HEK293T (cell line): Measurements from ENCODE around the gene RSPO4.

ENCODE experiments used
- CTCF ChIA-PET: fragments of 350-600 bp; formaldehyde crosslinking; extraction: SDS; loops from one replicate; lab custom pipeline; 2021; ENCODE audit warnings: antibody characterized with exemption, inconsistent platforms; lab: Yijun Ruan, JAX
- POLR2A ChIA-PET: fragments of 350-600 bp; formaldehyde crosslinking; extraction: SDS; loops from one replicate; lab custom pipeline; 2020; ENCODE audit warnings: antibody characterized with exemption, inconsistent platforms; lab: Yijun Ruan, JAX
- DNase-seq: peaks from one replicate; pipeline ENCODE4 v3.0.0; 2012; ENCODE audit warnings: mixed read lengths; ENCODE audit errors: extremely low spot score
- ARNT ChIP-seq: fragments of 450-650 bp; IDR thresholded peaks from 2 replicates; pipeline ENCODE4 v1.6.1; 2017; ENCODE audit warnings: mild to moderate bottlenecking
- BHLHE40 ChIP-seq: fragments of 450-650 bp; IDR thresholded peaks from 2 replicates; pipeline ENCODE4 v1.6.1; 2016; ENCODE audit warnings: mild to moderate bottlenecking, moderate library complexity, borderline replicate concordance
- CTBP1 ChIP-seq: fragments of 450-650 bp; IDR thresholded peaks from 2 replicates; pipeline ENCODE4 v1.6.1; 2016; ENCODE audit warnings: borderline replicate concordance
- ELF4 ChIP-seq: fragments of 450-650 bp; IDR thresholded peaks from 2 replicates; pipeline ENCODE4 v1.6.1; 2017; ENCODE audit warnings: antibody characterized with exemption
- FOXA1 ChIP-seq: fragments of 450-650 bp; IDR thresholded peaks from 2 replicates; pipeline ENCODE4 v1.6.1; 2016; ENCODE audit warnings: mild to moderate bottlenecking
- FOXK2 ChIP-seq: fragments of 450-650 bp; IDR thresholded peaks from 2 replicates; pipeline ENCODE4 v1.6.1; 2016; ENCODE audit warnings: mild to moderate bottlenecking
- FOXM1 ChIP-seq: fragments of 450-650 bp; IDR thresholded peaks from 2 replicates; pipeline ENCODE4 v1.6.1; 2017; ENCODE audit warnings: mild to moderate bottlenecking, borderline replicate concordance
- HDGF ChIP-seq: fragments of 450-650 bp; IDR thresholded peaks from 2 replicates; pipeline ENCODE4 v1.6.1; 2017; ENCODE audit warnings: antibody characterized with exemption, borderline replicate concordance
- L3MBTL2 ChIP-seq: fragments of 450-650 bp; conservative IDR thresholded peaks from 2 replicates; pipeline ENCODE4 v1.6.1; 2016; ENCODE audit warnings: mild to moderate bottlenecking
- LEF1 ChIP-seq: fragments of 450-650 bp; IDR thresholded peaks from 2 replicates; pipeline ENCODE4 v1.6.1; 2017; ENCODE audit warnings: mild to moderate bottlenecking, borderline replicate concordance
- NFRKB ChIP-seq: fragments of 450-650 bp; IDR thresholded peaks from 2 replicates; pipeline ENCODE4 v1.6.1; 2016; ENCODE audit warnings: mild to moderate bottlenecking, moderate library complexity
- SP1 ChIP-seq: fragments of 450-650 bp; IDR thresholded peaks from 2 replicates; pipeline ENCODE4 v1.6.1; 2017
- SUZ12 ChIP-seq: fragments of 450-650 bp; IDR thresholded peaks from 2 replicates; pipeline ENCODE4 v1.6.1; 2016; ENCODE audit warnings: mild to moderate bottlenecking
- TARDBP ChIP-seq: fragments of 450-650 bp; IDR thresholded peaks from 2 replicates; pipeline ENCODE4 v1.6.1; 2016
- ZNF384 ChIP-seq: fragments of 450-650 bp; IDR thresholded peaks from 2 replicates; pipeline ENCODE4 v1.6.1; 2016
- TF ChIP-seq, protein P1 (sequence below): fragments of 450-650 bp; IDR thresholded peaks from 2 replicates; pipeline ENCODE4 v1.6.1; 2016

Gene RSPO4

DNA sequence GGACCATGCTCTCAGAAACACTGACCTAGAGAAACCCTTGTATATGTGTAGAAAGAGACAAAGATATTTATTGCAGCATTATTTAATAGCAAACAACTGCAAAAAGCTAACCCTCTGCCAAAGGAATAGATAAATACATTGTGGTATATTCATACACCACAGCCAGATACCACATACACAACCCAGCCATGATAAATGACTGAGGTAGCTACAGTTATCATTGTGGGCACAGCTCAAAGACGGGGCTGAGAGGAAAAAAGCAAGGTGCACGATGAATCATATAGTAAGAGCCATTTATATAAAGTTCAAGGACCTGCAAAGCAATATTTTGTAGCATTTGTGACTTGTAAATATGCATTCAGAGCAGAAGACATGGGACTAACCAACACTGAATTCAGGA lies 30.8 kb downstream of the RSPO4 start:
- TF ChIP-seq BHLHE40 (no peak), LEF1 (no peak), SUZ12 (no peak), ELF4 (no peak), L3MBTL2 (no peak), HDGF (no peak), FOXM1 (no peak), TARDBP (no peak), FOXA1 (no peak), FOXK2 (no peak), CTBP1 (no peak), ZNF384 (no peak), ARNT (no peak), NFRKB (no peak), SP1 (no peak)
- TF ChIP-seq, protein P1, sequence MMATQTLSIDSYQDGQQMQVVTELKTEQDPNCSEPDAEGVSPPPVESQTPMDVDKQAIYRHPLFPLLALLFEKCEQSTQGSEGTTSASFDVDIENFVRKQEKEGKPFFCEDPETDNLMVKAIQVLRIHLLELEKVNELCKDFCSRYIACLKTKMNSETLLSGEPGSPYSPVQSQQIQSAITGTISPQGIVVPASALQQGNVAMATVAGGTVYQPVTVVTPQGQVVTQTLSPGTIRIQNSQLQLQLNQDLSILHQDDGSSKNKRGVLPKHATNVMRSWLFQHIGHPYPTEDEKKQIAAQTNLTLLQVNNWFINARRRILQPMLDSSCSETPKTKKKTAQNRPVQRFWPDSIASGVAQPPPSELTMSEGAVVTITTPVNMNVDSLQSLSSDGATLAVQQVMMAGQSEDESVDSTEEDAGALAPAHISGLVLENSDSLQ, result no peak
- CTCF ChIA-PET, result no interaction called here
- DNase-seq, result no peak
- POLR2A ChIA-PET, result no interaction called here

DNA sequence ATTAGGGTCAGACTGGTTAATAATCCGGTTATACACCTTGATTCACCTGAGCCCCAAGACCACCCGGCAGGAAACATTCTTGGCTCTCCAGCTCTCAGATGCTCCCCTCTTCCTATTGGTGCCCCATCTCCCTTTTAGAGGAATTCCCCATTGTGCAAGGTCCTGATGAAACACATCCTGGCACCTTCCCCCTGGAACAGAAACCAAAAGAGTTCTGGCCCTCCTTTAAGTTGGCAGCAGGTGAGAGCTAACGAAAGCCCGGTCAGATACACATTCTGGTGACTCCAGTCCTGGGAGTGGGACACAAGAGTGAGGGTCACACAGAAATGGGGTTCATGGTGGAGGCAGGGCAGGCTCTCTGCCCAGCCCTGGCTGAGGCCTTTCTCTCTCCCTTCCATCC lies 32.2 kb downstream of the RSPO4 start:
- ChIA-PET CTCF (no interaction called here), POLR2A (no interaction called here)
- DNase-seq, result no peak
- TF ChIP-seq ARNT, result no peak
- no peak for TF ChIP-seq SP1
- TF ChIP-seq TARDBP, result no peak
- no peak for TF ChIP-seq LEF1
- no peak for TF ChIP-seq CTBP1
- no peak for TF ChIP-seq FOXK2
- no peak for TF ChIP-seq NFRKB
- no peak for TF ChIP-seq ZNF384
- TF ChIP-seq FOXA1, result no peak
- TF ChIP-seq FOXM1, result no peak
- TF ChIP-seq L3MBTL2, result no peak
- no peak for TF ChIP-seq ELF4
- TF ChIP-seq BHLHE40, result no peak
- no peak for TF ChIP-seq HDGF
- TF ChIP-seq SUZ12, result no peak
- TF ChIP-seq, protein P1, result no peak

DNA sequence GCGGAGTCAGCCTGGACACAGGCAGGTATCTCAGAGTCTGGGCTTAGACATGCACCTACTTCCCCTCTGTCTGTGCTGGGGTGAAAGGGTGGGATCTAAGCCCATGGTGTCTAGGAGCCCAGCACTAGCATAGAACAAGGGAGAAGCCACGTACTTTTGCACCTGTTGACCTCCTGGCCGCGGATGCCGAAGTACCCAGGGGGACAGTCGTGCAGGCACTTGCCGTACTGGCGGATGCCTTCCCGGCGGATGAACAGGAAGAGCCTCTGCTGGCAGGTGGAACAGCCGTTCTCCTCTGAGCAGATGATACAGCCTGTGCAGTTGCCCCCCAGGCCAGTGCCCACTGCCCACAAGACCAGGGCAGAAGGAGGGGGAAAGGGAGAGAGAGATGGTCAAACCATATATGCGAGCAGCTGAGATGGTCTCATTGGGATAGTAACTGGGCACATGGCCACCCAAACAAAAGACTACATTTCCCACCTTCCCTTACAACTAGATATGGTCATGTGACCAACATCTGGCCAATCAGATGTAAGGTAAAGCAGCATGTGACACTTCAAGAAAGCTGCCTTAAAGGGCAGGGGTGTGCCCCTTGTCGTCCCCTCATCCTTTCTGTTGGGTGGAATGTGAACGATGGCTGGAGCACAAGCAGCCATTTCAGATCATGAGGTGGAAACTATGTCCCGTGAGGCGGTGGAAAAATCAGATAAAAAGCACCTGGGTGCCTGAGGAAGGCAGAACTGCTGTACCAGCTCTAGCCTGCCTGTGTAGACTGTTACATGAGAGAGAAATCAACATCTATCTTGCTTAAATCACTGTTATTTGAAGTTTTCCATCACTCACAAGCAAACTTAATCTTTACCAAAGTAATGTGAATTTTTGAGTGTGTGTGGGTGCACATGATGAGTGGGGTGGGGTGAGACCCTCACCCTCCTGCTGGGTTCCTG lies 34.0 kb downstream of the RSPO4 start:
- TF ChIP-seq FOXK2 (no peak), L3MBTL2 (peak; percentile 56), TARDBP (no peak)
- CTCF ChIA-PET, result no interaction called here
- DNase-seq, result peak; percentile 32
- POLR2A ChIA-PET, result no interaction called here

DNA sequence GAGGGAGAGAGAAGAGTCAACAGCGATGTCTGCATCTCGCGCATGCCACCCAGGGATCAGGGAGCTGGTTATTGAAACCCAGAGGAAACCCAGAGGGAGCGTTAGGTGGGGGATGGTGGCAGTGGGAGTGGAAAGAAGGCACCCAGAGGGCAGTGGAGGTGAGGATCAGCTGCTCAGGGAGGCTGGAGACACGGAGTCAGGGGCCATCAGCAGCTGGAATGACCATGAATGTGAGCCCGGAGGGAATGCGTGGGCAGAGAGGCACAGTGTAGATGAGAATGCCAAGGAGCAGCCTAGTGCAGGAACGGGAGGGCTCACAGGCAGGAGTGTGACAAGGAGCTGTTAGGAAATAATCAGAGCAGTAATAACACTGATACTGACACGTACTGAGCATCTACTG lies 36.2 kb downstream of the RSPO4 start:
- DNase-seq, result no peak
- POLR2A ChIA-PET, result no interaction called here
- CTCF ChIA-PET, result interaction anchor here (1.2 kb wide), 1 partner anchor 10 kb away, joined by 4 read pairs; no protein-coding TSS in a partner anchor
- TF ChIP-seq, protein P1, result no peak
- TF ChIP-seq NFRKB, result no peak
- no peak for TF ChIP-seq CTBP1
- no peak for TF ChIP-seq ARNT
- no peak for TF ChIP-seq FOXM1
- TF ChIP-seq FOXA1, result no peak
- TF ChIP-seq FOXK2, result no peak
- no peak for TF ChIP-seq L3MBTL2
- TF ChIP-seq SUZ12, result no peak
- no peak for TF ChIP-seq ZNF384
- no peak for TF ChIP-seq HDGF
- no peak for TF ChIP-seq SP1
- TF ChIP-seq TARDBP, result no peak
- TF ChIP-seq BHLHE40, result no peak
- TF ChIP-seq ELF4, result no peak
- TF ChIP-seq LEF1, result no peak

GRCh38 chr20:963795-964194 lies 38.3 kb downstream of the RSPO4 start:
- ChIA-PET CTCF (interaction anchor here (0.7 kb wide), 1 partner anchor 203 kb away, joined by 3 read pairs; no protein-coding TSS in a partner anchor), POLR2A (no interaction called here)
- TF ChIP-seq SUZ12, result no peak
- no peak for TF ChIP-seq TARDBP
- TF ChIP-seq, protein P1, result no peak
- TF ChIP-seq BHLHE40, result no peak
- no peak for TF ChIP-seq FOXM1
- TF ChIP-seq HDGF, result no peak
- no peak for TF ChIP-seq ELF4
- TF ChIP-seq ZNF384, result no peak
- no peak for TF ChIP-seq SP1
- no peak for TF ChIP-seq CTBP1
- no peak for TF ChIP-seq FOXA1
- TF ChIP-seq NFRKB, result no peak
- no peak for TF ChIP-seq ARNT
- no peak for TF ChIP-seq L3MBTL2
- TF ChIP-seq FOXK2, result no peak
- no peak for TF ChIP-seq LEF1
- no peak for DNase-seq
